Neuronal stem cell (in vitro differentiated cells): ENCODE results near the gene TCP11L1.

Experiments used
- DNase-seq: peaks from one replicate; pipeline ENCODE4 v3.0.0-alpha.2; 2013; ENCODE audit warnings: low spot score
- H2AFZ ChIP-seq: one replicate; pipeline ENCODE4 v1.6.1; 2013; ENCODE audit warnings: mild to moderate bottlenecking, low read length, inconsistent platforms
- H2AK5ac ChIP-seq: 2 replicates; pipeline ENCODE4 v1.6.1; 2013; ENCODE audit warnings: low read depth, mild to moderate bottlenecking, inconsistent platforms, low read length, moderate library complexity, mixed read lengths
- H2BK120ac ChIP-seq: 2 replicates; pipeline ENCODE4 v1.6.1; 2013; ENCODE audit warnings: low read depth, mild to moderate bottlenecking, inconsistent platforms, low read length, moderate library complexity, mixed read lengths
- H2BK12ac ChIP-seq: one replicate; pipeline ENCODE4 v1.6.1; 2013; ENCODE audit warnings: low read length, inconsistent platforms
- H2BK15ac ChIP-seq: 2 replicates; pipeline ENCODE4 v1.6.1; 2013; ENCODE audit warnings: mild to moderate bottlenecking, low read length, inconsistent platforms, mixed read lengths
- H2BK5ac ChIP-seq: one replicate; pipeline ENCODE4 v1.6.1; 2013; ENCODE audit warnings: inconsistent platforms, mild to moderate bottlenecking, low read length, moderate library complexity
- H3K14ac ChIP-seq: one replicate; pipeline ENCODE4 v1.6.1; 2013; ENCODE audit warnings: low read length, inconsistent platforms
- H3K18ac ChIP-seq: 2 replicates; pipeline ENCODE4 v1.6.1; 2013; ENCODE audit warnings: low read length, inconsistent platforms
- H3K23ac ChIP-seq: 2 replicates; pipeline ENCODE4 v1.6.1; 2013; ENCODE audit warnings: low read depth, mild to moderate bottlenecking, mixed read lengths, low read length, inconsistent platforms; ENCODE audit not compliant: poor library complexity
- H3K27ac ChIP-seq: replicated peaks from 3 replicates; pipeline ENCODE4 v1.5.1; 2013; ENCODE audit warnings: low read length, inconsistent platforms
- H3K27me3 ChIP-seq, 3 experiments: 2 replicates each; pipeline ENCODE4 v1.6.1; 2013; ENCODE audit warnings: low read length in 3 of 3, mild to moderate bottlenecking in 2 of 3, inconsistent platforms in 1 of 3, low read depth in 1 of 3, mixed read lengths in 1 of 3, moderate library complexity in 1 of 3; ENCODE audit not compliant: control insufficient read depth in 3 of 3, insufficient read depth in 3 of 3
- H3K36me3 ChIP-seq, 2 donors: replicated peaks in 1 of 2; 2 replicates each; pipeline ENCODE4 v1.6.1; 2013; ENCODE audit warnings: low read length in 2 of 2; ENCODE audit not compliant: control insufficient read depth in 2 of 2, insufficient read depth in 2 of 2
- H3K4ac ChIP-seq: 2 replicates; pipeline ENCODE4 v1.6.1; 2013; ENCODE audit warnings: inconsistent platforms, mild to moderate bottlenecking, low read length, moderate library complexity
- H3K4me1 ChIP-seq, 2 donors: 1 replicate in 1 of 2; 2 replicates in 1 of 2; pipeline ENCODE4 v1.6.1; 2013; ENCODE audit warnings: low read length in 2 of 2, low read depth in 1 of 2; ENCODE audit not compliant: control insufficient read depth in 2 of 2, insufficient read depth in 1 of 2
- H3K4me2 ChIP-seq: one replicate; pipeline ENCODE4 v1.6.1; 2013; ENCODE audit warnings: mild to moderate bottlenecking, low read length, inconsistent platforms; ENCODE audit not compliant: insufficient read depth, poor library complexity, severe bottlenecking
- H3K4me3 ChIP-seq, 2 donors: 2 replicates each; pipeline ENCODE4 v1.5.1; 2013; ENCODE audit warnings: low read length in 2 of 2, mild to moderate bottlenecking in 2 of 2, inconsistent platforms in 1 of 2, moderate library complexity in 1 of 2
- H3K79me1 ChIP-seq: one replicate; pipeline ENCODE4 v1.6.1; 2013; ENCODE audit warnings: low read depth, mild to moderate bottlenecking, inconsistent platforms, low read length, moderate library complexity
- H3K9ac ChIP-seq: one replicate; pipeline ENCODE4 v1.6.1; 2013; ENCODE audit warnings: mild to moderate bottlenecking, low read depth, low read length, inconsistent platforms; ENCODE audit not compliant: poor library complexity
- H3K9me3 ChIP-seq, 2 donors: replicated peaks in 1 of 2; 2 replicates each; pipeline versions ENCODE3 to v1.6.1; 2013; ENCODE audit warnings: low read length in 2 of 2, mild to moderate bottlenecking in 2 of 2, inconsistent platforms in 1 of 2, low read depth in 1 of 2, mixed read lengths in 1 of 2, moderate library complexity in 1 of 2; ENCODE audit not compliant: control insufficient read depth in 2 of 2, insufficient read depth in 1 of 2
- H4K8ac ChIP-seq: one replicate; pipeline ENCODE4 v1.6.1; 2013; ENCODE audit warnings: low read depth, mild to moderate bottlenecking, inconsistent platforms, low read length, moderate library complexity
- H4K91ac ChIP-seq: one replicate; pipeline ENCODE4 v1.6.1; 2013; ENCODE audit warnings: low read length, low read depth, mild to moderate bottlenecking, inconsistent platforms; ENCODE audit not compliant: poor library complexity
- WGBS, 2 donors: extraction: QIAGEN DNeasy Blood & Tissue Kit; methylation state at CpG; one replicate each; pipeline ENCODE4 v1.1.7; 2013; ENCODE audit warnings: missing lambda C conversion rate in 2 of 2, mixed read lengths in 1 of 2; ENCODE audit not compliant: insufficient read length in 2 of 2, insufficient replicate concordance in 1 of 2; ENCODE audit errors: extremely low coverage in 2 of 2; 5-methylcytosine and 5-hydroxymethylcytosine counted together

Gene TCP11L1

DNA sequence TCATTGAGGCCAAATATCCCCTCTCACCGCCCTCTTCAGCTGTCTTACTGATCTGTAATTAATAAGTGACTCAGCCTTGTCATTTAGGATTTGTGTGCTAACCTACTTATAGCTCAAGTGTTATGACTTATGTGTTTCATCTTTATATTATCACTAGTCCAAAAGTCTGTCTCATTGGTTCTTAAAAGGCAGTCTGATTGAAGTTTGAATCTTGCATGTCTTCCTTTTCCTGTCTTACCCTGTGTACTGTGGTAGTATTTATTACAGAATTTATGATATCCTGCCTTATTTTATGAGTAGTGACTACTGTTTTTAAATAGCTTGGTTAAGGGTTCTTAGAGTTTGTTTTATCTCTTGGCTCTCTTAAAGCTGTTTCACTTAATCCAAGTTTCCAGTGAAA, 17.4 kb upstream of the TCP11L1 start:
- no CpG with 5 or more reads among the region's 1 CpG for WGBS, 2 donors
- peaks cover 0 to 3% of the 10 kb centered on the region in 2 donors for H3K4me1 ChIP-seq
- no peaks in the 10 kb centered on the region for H3K9me3 ChIP-seq
- H2AFZ ChIP-seq = no peak overlapping the region
- no peak overlapping the region for H3K27ac ChIP-seq
- DNase-seq = no peak
- no peak overlapping the region for H4K8ac ChIP-seq
- H2BK120ac ChIP-seq = no peak overlapping the region
- H3K4me2 ChIP-seq = no peak overlapping the region
- peaks cover 0 to 3% (median 0%) of the 10 kb centered on the region in 3 experiments for H3K27me3 ChIP-seq
- no peaks in the 10 kb centered on the region for H3K36me3 ChIP-seq
- H2BK5ac ChIP-seq = no peak overlapping the region
- no peak overlapping the region for H3K9ac ChIP-seq
- no peak overlapping the region for H3K4ac ChIP-seq
- H3K18ac ChIP-seq = no peak overlapping the region
- no peaks in the 10 kb centered on the region for H3K79me1 ChIP-seq
- H2AK5ac ChIP-seq = no peak overlapping the region
- no peak overlapping the region for H2BK15ac ChIP-seq
- no peak overlapping the region for H3K4me3 ChIP-seq
- H3K14ac ChIP-seq = no peak overlapping the region
- no peak overlapping the region for H2BK12ac ChIP-seq
- no peak overlapping the region for H3K23ac ChIP-seq
- H4K91ac ChIP-seq = no peak overlapping the region

DNA sequence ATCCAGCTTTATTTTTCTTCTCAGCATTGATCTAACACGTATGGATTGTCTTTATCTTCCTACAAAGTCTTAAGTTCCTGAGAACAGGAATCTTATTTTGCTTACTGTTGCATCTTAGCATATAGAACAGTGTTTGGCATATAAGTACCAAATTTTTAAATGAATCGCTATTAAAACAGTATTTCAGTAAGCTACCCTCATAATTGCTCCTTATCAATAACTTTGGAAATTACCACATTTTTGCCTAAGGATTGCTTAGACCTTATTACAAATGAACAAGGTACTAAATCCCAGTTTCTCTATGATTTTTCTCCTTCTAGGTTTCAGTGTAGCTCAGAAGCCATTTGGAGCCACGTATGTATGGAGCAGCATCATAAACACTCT, 14.0 kb upstream of the TCP11L1 start:
- Histone ChIP-seq H3K27ac (no peak overlapping the region), H3K4me2 (no peak overlapping the region), H2BK5ac (no peak overlapping the region), H3K18ac (no peak overlapping the region), H3K4ac (no peak overlapping the region), H3K14ac (no peak overlapping the region), H2AFZ (no peak overlapping the region), H2AK5ac (no peak overlapping the region), H2BK12ac (no peak overlapping the region), H3K9ac (no peak overlapping the region), H3K23ac (no peak overlapping the region), H3K9me3 (no peaks in the 10 kb centered on the region), H3K4me3 (no peak overlapping the region), H3K27me3 (no peaks in the 10 kb centered on the region), H4K8ac (no peak overlapping the region), H2BK15ac (no peak overlapping the region), H2BK120ac (no peak overlapping the region), H3K79me1 (no peaks in the 10 kb centered on the region), H3K4me1 (no peaks in the 10 kb centered on the region), H4K91ac (no peak overlapping the region), H3K36me3 (no peaks in the 10 kb centered on the region)
- WGBS, 2 donors = no CpG with 5 or more reads among the region's 3 CpGs
- no peak for DNase-seq

DNA sequence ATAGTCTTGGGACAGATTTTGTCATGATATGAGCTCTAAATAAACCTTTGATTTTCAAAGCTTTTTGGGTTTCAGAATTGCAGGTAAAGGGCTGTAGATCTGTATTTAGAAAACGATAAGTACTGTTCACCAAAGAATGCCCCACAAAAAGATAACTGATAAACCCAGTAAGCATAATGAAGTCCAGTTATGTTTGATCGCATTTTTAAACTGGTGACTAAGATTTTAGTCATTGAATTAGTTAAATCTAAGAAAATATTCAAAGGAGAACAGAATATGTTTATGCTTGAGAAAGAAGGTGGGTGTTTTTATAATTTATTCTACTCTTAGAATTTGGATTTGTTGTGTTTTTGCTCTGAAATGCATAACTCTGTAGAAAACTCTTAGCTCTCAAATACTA, 12.1 kb upstream of the TCP11L1 start:
- no CpG with 5 or more reads among the region's 2 CpGs for WGBS, 2 donors
- no peak overlapping the region for H3K9ac ChIP-seq
- H3K4me3 ChIP-seq = no peak overlapping the region
- H2BK5ac ChIP-seq = no peak overlapping the region
- no peaks in the 10 kb centered on the region for H3K27me3 ChIP-seq
- no peaks in the 10 kb centered on the region for H3K9me3 ChIP-seq
- H2AK5ac ChIP-seq = no peak overlapping the region
- no peak overlapping the region for H2BK12ac ChIP-seq
- H3K4ac ChIP-seq = no peak overlapping the region
- H2BK15ac ChIP-seq = no peak overlapping the region
- no peak overlapping the region for H3K14ac ChIP-seq
- H3K23ac ChIP-seq = no peak overlapping the region
- H3K36me3 ChIP-seq = peaks cover 0 to 4% of the 10 kb centered on the region in 2 donors
- no peak overlapping the region for H2BK120ac ChIP-seq
- H3K79me1 ChIP-seq = no peaks in the 10 kb centered on the region
- H3K4me1 ChIP-seq = no peaks in the 10 kb centered on the region
- H2AFZ ChIP-seq = no peak overlapping the region
- H3K27ac ChIP-seq = no peak overlapping the region
- H4K8ac ChIP-seq = no peak overlapping the region
- H3K18ac ChIP-seq = no peak overlapping the region
- no peak for DNase-seq
- H3K4me2 ChIP-seq = no peak overlapping the region
- no peak overlapping the region for H4K91ac ChIP-seq

DNA sequence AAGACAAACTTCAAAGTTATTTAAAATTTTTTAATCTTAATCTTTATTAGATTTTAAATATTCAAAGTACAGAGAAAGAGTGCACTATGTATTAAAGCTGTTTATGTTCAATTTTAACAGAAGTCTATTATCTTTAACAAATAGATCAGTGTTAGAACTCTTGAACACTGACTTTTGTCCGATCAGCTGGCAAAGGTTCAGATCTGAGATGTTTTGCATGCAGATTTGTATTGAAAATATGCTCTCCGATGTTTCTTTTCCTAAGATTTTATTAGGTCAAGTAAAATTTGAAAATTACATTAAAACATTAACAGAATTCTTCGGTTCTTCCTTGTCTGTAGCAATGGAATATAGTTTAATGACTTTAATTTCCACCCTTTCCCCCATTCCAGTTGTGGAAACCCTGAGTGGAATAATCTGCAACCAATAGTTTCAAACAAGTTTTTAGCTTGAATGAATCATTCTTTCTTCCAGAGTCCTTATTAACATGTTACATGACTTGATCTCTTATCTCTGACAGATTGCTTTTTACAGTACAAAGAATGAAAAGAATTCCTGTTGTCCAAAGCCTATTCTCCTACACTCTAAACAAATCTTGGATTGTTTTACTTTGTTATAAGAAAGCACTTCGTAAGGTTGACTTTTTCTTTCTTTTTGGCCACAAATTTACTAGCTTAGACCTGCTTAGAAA, 11.4 kb upstream of the TCP11L1 start:
- Histone ChIP-seq H3K36me3 (peaks cover 0 to 6% of the 10 kb centered on the region in 2 donors), H3K4me2 (no peak overlapping the region), H2BK15ac (no peak overlapping the region), H3K4me1 (no peaks in the 10 kb centered on the region), H3K27me3 (no peaks in the 10 kb centered on the region), H3K4me3 (no peak overlapping the region), H2BK5ac (no peak overlapping the region), H4K8ac (no peak overlapping the region), H2BK12ac (no peak overlapping the region), H3K4ac (no peak overlapping the region), H3K9ac (no peak overlapping the region), H3K18ac (no peak overlapping the region), H4K91ac (no peak overlapping the region), H3K23ac (no peak overlapping the region), H3K79me1 (no peaks in the 10 kb centered on the region), H3K9me3 (no peaks in the 10 kb centered on the region), H2AFZ (no peak overlapping the region), H2BK120ac (no peak overlapping the region), H2AK5ac (no peak overlapping the region), H3K27ac (no peak overlapping the region), H3K14ac (no peak overlapping the region)
- DNase-seq = no peak
- no CpG with 5 or more reads among the region's 4 CpGs for WGBS, 2 donors
